ENCODE results near the gene TNFAIP8L1. TPM values are rescaled to one million over a fixed set of nuclear protein-coding genes. Genes with fewer than 3 reads are reported as not detected.

TNFAIP8L1 gene
- total RNA-seq = 1 to 10 TPM; 4.0 to 6.2 TPM

DNA sequence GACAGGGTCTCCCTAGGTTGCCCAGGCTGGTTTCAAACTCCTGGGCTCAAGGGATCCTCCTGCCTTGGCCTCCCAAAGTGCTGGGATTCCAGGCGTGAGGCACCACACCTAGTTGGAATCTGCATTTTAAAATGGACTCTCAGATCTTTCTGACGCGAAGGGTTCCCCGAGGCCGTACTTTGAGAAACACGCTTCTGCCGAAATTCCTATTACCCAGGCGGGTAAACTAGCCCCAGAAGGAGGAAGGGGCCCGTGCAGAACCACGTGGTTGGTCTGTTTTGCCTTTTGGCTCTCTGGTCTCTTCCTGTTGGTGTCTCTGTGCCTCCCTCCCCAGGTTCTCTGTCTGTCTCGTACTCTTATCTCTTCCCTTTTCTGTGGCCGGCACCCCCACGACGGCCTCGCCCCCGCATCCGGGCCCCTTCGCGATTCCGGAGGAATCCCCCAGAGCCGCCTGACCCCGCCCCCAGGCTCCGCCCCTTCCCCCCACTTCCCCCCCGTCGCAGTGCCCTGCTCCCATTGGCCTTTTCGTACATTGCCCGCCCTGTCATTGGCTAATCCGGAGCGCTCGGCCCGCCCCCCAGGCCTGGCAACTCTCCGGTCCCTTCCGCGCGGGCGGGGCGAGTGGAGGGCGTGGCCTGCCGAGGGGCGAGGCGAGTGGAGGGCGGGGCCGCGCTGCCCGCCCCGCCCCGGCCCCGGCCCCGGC lies at the start of gene TNFAIP8L1:
Gene TNFAIP8L1, plus strand, starts transcription at position 689 of the 703 bp plus-strand sequence. CDS start 12,354 bp downstream, outside the sequence.
- TF ChIP-seq POLR2A (IDR thresholded peaks at IDR 0.05) (no peak), POLR2AphosphoS5 (IDR thresholded peaks at IDR 0.05) (peak; percentile 73)
- TF ChIP-seq, protein P1, sequence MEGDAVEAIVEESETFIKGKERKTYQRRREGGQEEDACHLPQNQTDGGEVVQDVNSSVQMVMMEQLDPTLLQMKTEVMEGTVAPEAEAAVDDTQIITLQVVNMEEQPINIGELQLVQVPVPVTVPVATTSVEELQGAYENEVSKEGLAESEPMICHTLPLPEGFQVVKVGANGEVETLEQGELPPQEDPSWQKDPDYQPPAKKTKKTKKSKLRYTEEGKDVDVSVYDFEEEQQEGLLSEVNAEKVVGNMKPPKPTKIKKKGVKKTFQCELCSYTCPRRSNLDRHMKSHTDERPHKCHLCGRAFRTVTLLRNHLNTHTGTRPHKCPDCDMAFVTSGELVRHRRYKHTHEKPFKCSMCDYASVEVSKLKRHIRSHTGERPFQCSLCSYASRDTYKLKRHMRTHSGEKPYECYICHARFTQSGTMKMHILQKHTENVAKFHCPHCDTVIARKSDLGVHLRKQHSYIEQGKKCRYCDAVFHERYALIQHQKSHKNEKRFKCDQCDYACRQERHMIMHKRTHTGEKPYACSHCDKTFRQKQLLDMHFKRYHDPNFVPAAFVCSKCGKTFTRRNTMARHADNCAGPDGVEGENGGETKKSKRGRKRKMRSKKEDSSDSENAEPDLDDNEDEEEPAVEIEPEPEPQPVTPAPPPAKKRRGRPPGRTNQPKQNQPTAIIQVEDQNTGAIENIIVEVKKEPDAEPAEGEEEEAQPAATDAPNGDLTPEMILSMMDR (IDR thresholded peaks at IDR 0.05) = no peak
- 4% methylated on average over 27 of the region's 49 CpGs for WGBS
- Histone ChIP-seq H3K9me3 (no peaks in the 10 kb centered on the region), H3K27ac (peak within 1 kb of the TSS; percentile 45 to 50), H3K4me3 (peak within 1 kb of the TSS; percentile 39 to 52), H3K27me3 (replicated peaks; ENCODE audit: insufficient read depth) (no peaks in the 10 kb centered on the region), H3K36me3 (no peaks in the 10 kb centered on the region), H3K4me1 (replicated peaks) (no peaks in the 10 kb centered on the region)
- peak; percentile 95 for DNase-seq (ENCODE audit: low spot score)
- intact Hi-C loops (cut with DNase I) = loop anchor here (5.0 kb wide), 2 partner anchors 62 to 83 kb away; partner anchors contain the start of gene DPP9

DNA sequence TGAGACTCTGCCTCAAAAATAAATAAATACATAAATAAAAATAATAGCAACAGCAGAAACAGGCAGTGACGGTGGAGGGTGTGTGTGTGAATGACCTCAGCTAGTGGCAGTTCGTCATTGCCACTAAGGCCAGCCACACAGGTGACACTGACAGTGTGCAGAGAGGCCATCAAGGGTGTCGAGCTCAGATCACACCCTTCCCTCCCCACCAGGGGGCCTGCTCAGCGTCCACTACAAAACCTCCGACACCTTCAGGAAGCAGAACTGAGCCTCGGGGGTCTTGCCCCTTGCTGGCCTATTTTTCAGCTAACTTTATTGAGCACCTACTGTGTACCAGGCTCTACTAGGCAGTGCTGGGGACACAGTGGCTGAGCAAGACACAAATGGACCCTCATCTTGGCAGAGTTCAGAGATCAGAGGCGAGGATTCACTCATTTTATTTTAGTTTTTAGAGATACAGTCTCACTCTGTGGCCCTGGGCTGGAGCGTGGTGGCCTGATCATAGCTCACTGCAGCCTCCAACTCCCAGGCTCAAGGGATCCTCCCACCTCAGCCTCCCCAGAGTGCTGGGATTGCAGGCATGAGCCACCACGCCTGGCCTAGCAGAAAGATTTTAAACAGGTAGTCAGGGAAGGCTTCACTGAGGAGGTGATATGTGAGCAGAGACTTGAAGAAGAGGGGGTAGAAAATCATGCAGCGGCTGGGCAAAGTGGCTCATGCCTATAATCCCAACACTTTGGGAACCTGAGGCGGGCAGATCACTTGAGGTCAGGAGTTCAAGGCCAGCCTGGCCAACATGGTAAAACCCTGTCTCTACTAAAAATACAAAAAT lies 49.5 kb upstream of the TNFAIP8L1 start:
- Histone ChIP-seq H3K27ac (no peak overlapping the region), H3K36me3 (no peaks in the 10 kb centered on the region), H3K4me1 (replicated peaks) (no peaks in the 10 kb centered on the region), H3K27me3 (replicated peaks; ENCODE audit: insufficient read depth) (peaks cover 1% of the 10 kb centered on the region), H3K4me3 (no peak overlapping the region), H3K9me3 (no peaks in the 10 kb centered on the region)
- DNase-seq (ENCODE audit: low spot score) = no peak
- intact Hi-C loops (cut with DNase I) = no loop called here
- 71% methylated on average over 11 of the region's 11 CpGs for WGBS
- TF ChIP-seq, protein P1 (IDR thresholded peaks at IDR 0.05) = peak in 2 of 4 experiments; percentile 5 to 9
- TF ChIP-seq POLR2AphosphoS5 (IDR thresholded peaks at IDR 0.05) = no peak

DNA sequence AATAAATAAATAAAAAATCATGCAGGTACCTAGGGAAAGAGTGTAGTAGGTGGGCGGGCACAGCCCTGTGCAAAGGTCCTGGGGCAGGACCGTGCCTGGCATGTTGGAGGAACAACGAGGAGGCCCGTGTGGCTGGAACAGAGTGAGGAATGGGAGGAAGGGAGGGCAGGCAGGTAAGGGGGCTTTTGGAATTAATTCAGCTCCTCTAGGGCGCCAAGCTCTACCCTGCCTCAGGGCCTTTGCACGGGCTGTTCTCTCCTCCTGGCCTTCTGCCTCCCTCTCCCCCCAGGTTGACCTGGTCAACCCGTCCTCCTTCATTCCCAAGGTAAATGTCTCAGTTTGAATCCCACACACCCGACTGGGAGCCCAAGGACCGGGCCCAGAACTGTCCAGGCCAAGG lies 48.8 kb upstream of the TNFAIP8L1 start:
- H3K4me1 ChIP-seq (replicated peaks) = no peaks in the 10 kb centered on the region
- TF ChIP-seq, protein P1 (IDR thresholded peaks at IDR 0.05) = no peak
- TF ChIP-seq POLR2AphosphoS5 (IDR thresholded peaks at IDR 0.05) (no peak), POLR2A (IDR thresholded peaks at IDR 0.05) (no peak)
- H3K27me3 ChIP-seq (replicated peaks; ENCODE audit: insufficient read depth) = no peaks in the 10 kb centered on the region
- no peaks in the 10 kb centered on the region for H3K36me3 ChIP-seq
- intact Hi-C loops (cut with DNase I) = no loop called here
- WGBS = 76% methylated on average over 9 of the region's 9 CpGs
- H3K4me3 ChIP-seq = no peak overlapping the region
- no peak for DNase-seq (ENCODE audit: low spot score)
- H3K27ac ChIP-seq = no peak overlapping the region
- H3K9me3 ChIP-seq = no peaks in the 10 kb centered on the region

DNA sequence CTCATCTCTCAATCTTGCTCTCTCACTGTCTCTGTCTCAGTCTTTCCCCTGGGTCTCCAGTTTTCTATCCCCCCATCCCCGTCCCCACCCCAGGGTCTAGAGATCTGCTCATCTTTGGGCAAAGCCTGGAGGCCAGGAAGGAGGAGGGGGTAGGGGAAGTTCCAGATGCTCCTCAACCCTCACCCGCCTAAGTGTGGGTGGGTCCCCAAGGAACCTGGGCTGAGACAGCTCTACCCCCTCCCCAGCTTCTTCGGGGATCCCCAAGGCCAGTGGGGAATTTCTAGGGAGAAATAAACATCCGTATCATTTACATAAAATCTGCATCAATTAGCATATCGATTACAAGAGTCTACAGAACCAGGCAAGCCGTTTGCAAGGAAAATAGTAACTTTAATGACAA lies 48.0 kb upstream of the TNFAIP8L1 start:
- H3K9me3 ChIP-seq = no peaks in the 10 kb centered on the region
- H3K27ac ChIP-seq = no peak overlapping the region
- TF ChIP-seq POLR2AphosphoS5 (IDR thresholded peaks at IDR 0.05) (no peak), POLR2A (IDR thresholded peaks at IDR 0.05) (no peak)
- TF ChIP-seq, protein P1 (IDR thresholded peaks at IDR 0.05) = no peak
- H3K4me1 ChIP-seq (replicated peaks) = no peaks in the 10 kb centered on the region
- no peaks in the 10 kb centered on the region for H3K36me3 ChIP-seq
- intact Hi-C loops (cut with DNase I) = no loop called here
- no peak for DNase-seq (ENCODE audit: low spot score)
- no peak overlapping the region for H3K4me3 ChIP-seq
- H3K27me3 ChIP-seq (replicated peaks; ENCODE audit: insufficient read depth) = no peaks in the 10 kb centered on the region
- 47% methylated on average over 6 of the region's 6 CpGs for WGBS
